ENCODE results near the gene GPATCH2L. TPM values are rescaled to one million over a fixed set of nuclear protein-coding genes. Genes with fewer than 3 reads are reported as not detected.

GPATCH2L gene
- total RNA-seq, 2 experiments from 2014 or later: 40.0 to 43.4 TPM

GRCh38 chr14:76123426-76124225 is 28.1 kb upstream of the GPATCH2L start:
- Mint-ChIP-seq H3K27me3 (ENCODE audit: low read depth) (peaks cover 7% of the 10 kb centered on the region), H3K36me3 (ENCODE audit: low read depth) (no peaks in the 10 kb centered on the region), H3K4me1 (ENCODE audit: low read depth) (no peaks in the 10 kb centered on the region), H3K9me3 (no peaks in the 10 kb centered on the region), H3K27ac (no peak overlapping the region), H3K4me3 (no peak overlapping the region)
- no peak for DNase-seq
- CTCF ChIA-PET: no interaction called here
- intact Hi-C loops (cut with micrococcal nuclease): no loop called here

- Mint-ChIP-seq H3K9me3 (no peaks in the 10 kb centered on the region), H3K27ac (no peak overlapping the region), H3K36me3 (ENCODE audit: low read depth) (no peaks in the 10 kb centered on the region), H3K4me1 (ENCODE audit: low read depth) (no peaks in the 10 kb centered on the region), H3K4me3 (no peak overlapping the region), H3K27me3 (ENCODE audit: low read depth) (peaks cover 13% of the 10 kb centered on the region)
- CTCF ChIA-PET: no interaction called here
- intact Hi-C loops (cut with micrococcal nuclease): no loop called here
- no peak for DNase-seq
These were observed 26.2 kb upstream of the GPATCH2L start for GRCh38 chr14:76125511-76125910.

- Mint-ChIP-seq H3K27ac (no peak overlapping the region), H3K4me3 (no peak overlapping the region), H3K36me3 (ENCODE audit: low read depth) (no peaks in the 10 kb centered on the region), H3K9me3 (no peaks in the 10 kb centered on the region), H3K4me1 (ENCODE audit: low read depth) (no peaks in the 10 kb centered on the region), H3K27me3 (ENCODE audit: low read depth) (peaks cover 19% of the 10 kb centered on the region)
- intact Hi-C loops (cut with micrococcal nuclease): no loop called here
- DNase-seq: no peak
- CTCF ChIA-PET: no interaction called here
These were observed 25.6 kb upstream of the GPATCH2L start for GRCh38 chr14:76126076-76126475.

- H3K9me3 Mint-ChIP-seq: no peaks in the 10 kb centered on the region
- H3K27me3 Mint-ChIP-seq (ENCODE audit: low read depth): peaks cover 50% of the 10 kb centered on the region
- H3K4me1 Mint-ChIP-seq (ENCODE audit: low read depth): no peaks in the 10 kb centered on the region
- H3K27ac Mint-ChIP-seq: no peak overlapping the region
- intact Hi-C loops (cut with micrococcal nuclease): no loop called here
- CTCF ChIA-PET: interaction anchor here (0.6 kb wide), 1 partner anchor 153 kb away, joined by 3 read pairs; no protein-coding TSS in a partner anchor
- H3K4me3 Mint-ChIP-seq: no peak overlapping the region
- DNase-seq: no peak
- H3K36me3 Mint-ChIP-seq (ENCODE audit: low read depth): no peaks in the 10 kb centered on the region
These were observed 21.7 kb upstream of the GPATCH2L start for GRCh38 chr14:76129851-76130576.

GRCh38 chr14:76131071-76131965 is 20.4 kb upstream of the GPATCH2L start:
- intact Hi-C loops (cut with micrococcal nuclease): no loop called here
- DNase-seq: no peak
- no peaks in the 10 kb centered on the region for H3K4me1 Mint-ChIP-seq (ENCODE audit: low read depth)
- no peak overlapping the region for H3K4me3 Mint-ChIP-seq
- H3K27ac Mint-ChIP-seq: no peak overlapping the region
- H3K36me3 Mint-ChIP-seq (ENCODE audit: low read depth): no peaks in the 10 kb centered on the region
- peaks cover 59% of the 10 kb centered on the region for H3K27me3 Mint-ChIP-seq (ENCODE audit: low read depth)
- H3K9me3 Mint-ChIP-seq: no peaks in the 10 kb centered on the region
- CTCF ChIA-PET: no interaction called here

- Mint-ChIP-seq H3K9me3 (no peaks in the 10 kb centered on the region), H3K27ac (no peak overlapping the region), H3K27me3 (ENCODE audit: low read depth) (peaks cover 63% of the 10 kb centered on the region), H3K4me1 (ENCODE audit: low read depth) (peaks cover 1% of the 10 kb centered on the region), H3K4me3 (no peak overlapping the region), H3K36me3 (ENCODE audit: low read depth) (no peaks in the 10 kb centered on the region)
- intact Hi-C loops (cut with micrococcal nuclease): no loop called here
- CTCF ChIA-PET: no interaction called here
- DNase-seq: peak; percentile 38
These were observed 18.6 kb upstream of the GPATCH2L start for GRCh38 chr14:76133103-76133502.

- intact Hi-C loops (cut with micrococcal nuclease): no loop called here
- Mint-ChIP-seq H3K27me3 (ENCODE audit: low read depth) (peaks cover 68% of the 10 kb centered on the region), H3K9me3 (no peaks in the 10 kb centered on the region), H3K27ac (no peak overlapping the region), H3K36me3 (ENCODE audit: low read depth) (no peaks in the 10 kb centered on the region), H3K4me1 (ENCODE audit: low read depth) (peaks cover 10% of the 10 kb centered on the region), H3K4me3 (no peak overlapping the region)
- DNase-seq: no peak
- CTCF ChIA-PET: no interaction called here
These were observed 17.5 kb upstream of the GPATCH2L start for GRCh38 chr14:76134231-76134630.

- no peaks in the 10 kb centered on the region for H3K36me3 Mint-ChIP-seq (ENCODE audit: low read depth)
- H3K4me3 Mint-ChIP-seq: no peak overlapping the region
- no peak overlapping the region for H3K27ac Mint-ChIP-seq
- H3K4me1 Mint-ChIP-seq (ENCODE audit: low read depth): peaks cover 10% of the 10 kb centered on the region
- intact Hi-C loops (cut with micrococcal nuclease): no loop called here
- no peak for DNase-seq
- peaks cover 75% of the 10 kb centered on the region for H3K27me3 Mint-ChIP-seq (ENCODE audit: low read depth)
- no peaks in the 10 kb centered on the region for H3K9me3 Mint-ChIP-seq
- CTCF ChIA-PET: no interaction called here
These were observed 16.0 kb upstream of the GPATCH2L start for GRCh38 chr14:76135722-76136121.

GRCh38 chr14:76136476-76137110 is 15.1 kb upstream of the GPATCH2L start:
- no peak overlapping the region for H3K27ac Mint-ChIP-seq
- no peak for DNase-seq
- peaks cover 10% of the 10 kb centered on the region for H3K4me1 Mint-ChIP-seq (ENCODE audit: low read depth)
- peaks cover 72% of the 10 kb centered on the region for H3K27me3 Mint-ChIP-seq (ENCODE audit: low read depth)
- CTCF ChIA-PET: no interaction called here
- H3K9me3 Mint-ChIP-seq: peaks cover 2% of the 10 kb centered on the region
- H3K4me3 Mint-ChIP-seq: no peak overlapping the region
- no peaks in the 10 kb centered on the region for H3K36me3 Mint-ChIP-seq (ENCODE audit: low read depth)
- intact Hi-C loops (cut with micrococcal nuclease): no loop called here

GRCh38 chr14:76138119-76138757 is 13.5 kb upstream of the GPATCH2L start:
- intact Hi-C loops (cut with micrococcal nuclease): no loop called here
- H3K9me3 Mint-ChIP-seq: peaks cover 4% of the 10 kb centered on the region
- no peaks in the 10 kb centered on the region for H3K36me3 Mint-ChIP-seq (ENCODE audit: low read depth)
- CTCF ChIA-PET: interaction anchor here (0.6 kb wide), 2 partner anchors 77 to 83 kb away, joined by 3 read pairs; no protein-coding TSS in a partner anchor
- H3K27ac Mint-ChIP-seq: no peak overlapping the region
- peaks cover 57% of the 10 kb centered on the region for H3K27me3 Mint-ChIP-seq (ENCODE audit: low read depth)
- no peak overlapping the region for H3K4me3 Mint-ChIP-seq
- no peak for DNase-seq
- peaks cover 10% of the 10 kb centered on the region for H3K4me1 Mint-ChIP-seq (ENCODE audit: low read depth)

- intact Hi-C loops (cut with micrococcal nuclease): no loop called here
- Mint-ChIP-seq H3K36me3 (ENCODE audit: low read depth) (no peaks in the 10 kb centered on the region), H3K27ac (no peak overlapping the region), H3K4me1 (ENCODE audit: low read depth) (peaks cover 10% of the 10 kb centered on the region), H3K27me3 (ENCODE audit: low read depth) (peaks cover 51% of the 10 kb centered on the region), H3K4me3 (no peak overlapping the region), H3K9me3 (peaks cover 8% of the 10 kb centered on the region)
- DNase-seq: no peak
- CTCF ChIA-PET: interaction anchor here (0.6 kb wide), 3 partner anchors 77 to 133 kb away, joined by 3 to 5 read pairs (median 3); no protein-coding TSS in a partner anchor
These were observed 12.7 kb upstream of the GPATCH2L start for GRCh38 chr14:76138758-76139723.
